ENCODE measurements around the gene TMEM248. TPM values are rescaled to one million over a fixed set of nuclear protein-coding genes. Genes with fewer than 3 reads are reported as not detected.

Gene TMEM248
- total RNA-seq, 1 experiment from 2014 or later: 61.1 TPM

DNA sequence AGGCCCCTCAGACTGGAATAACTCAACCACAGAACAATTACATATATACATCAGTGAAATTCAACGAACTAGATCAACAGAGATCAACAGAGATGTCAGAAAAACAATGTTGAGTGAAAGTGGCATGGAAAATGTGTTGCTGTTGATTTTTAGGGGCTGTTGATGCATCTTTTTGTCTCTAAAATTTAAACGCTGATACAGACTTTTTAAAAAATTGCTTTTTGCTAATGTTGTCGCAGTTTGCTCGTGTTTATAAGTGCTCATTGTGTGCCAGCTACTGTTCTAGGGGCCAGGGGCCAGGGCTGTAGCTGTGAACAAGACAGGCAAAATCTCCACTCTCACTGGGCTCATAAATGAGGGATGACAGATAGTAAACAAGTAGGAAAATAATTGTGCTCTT lies 18.3 kb downstream of the TMEM248 start:
- BruUV-seq (replicated peaks): no TSS peak
- CTCF ChIA-PET: no interaction called here

DNA sequence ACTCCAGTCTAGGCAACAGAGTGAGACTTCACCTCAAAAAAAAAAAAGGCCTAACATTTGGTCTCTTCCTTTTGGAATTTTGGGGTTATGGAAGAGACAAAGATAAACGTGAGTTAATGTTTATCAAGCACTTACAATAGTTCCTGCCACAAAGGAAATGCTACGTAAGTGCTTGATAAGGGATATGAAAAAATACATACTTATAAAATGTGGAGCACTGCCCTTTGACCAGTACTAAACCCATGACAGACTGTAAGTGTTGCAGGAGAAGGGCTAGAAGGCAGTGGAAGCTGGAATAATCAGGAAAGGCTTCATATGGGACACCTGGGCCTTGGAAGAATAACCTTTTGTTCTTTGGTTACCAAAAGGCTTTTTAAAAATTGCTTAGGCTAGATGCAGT lies 25.5 kb downstream of the TMEM248 start:
- H3K79me2 ChIP-seq (ENCODE audit: low read length): no peaks in the 10 kb centered on the region
- no peaks in the 10 kb centered on the region for H3F3A ChIP-seq (ENCODE audit: low read length, unreplicated experiment)
- intact Hi-C loops (cut with micrococcal nuclease): no loop called here
- H3K4me3 ChIP-seq (ENCODE audit: low read length): no peak overlapping the region
- H3K27ac ChIP-seq (ENCODE audit: low read length): no peak overlapping the region
- ChIA-PET POLR2A (ENCODE audit: unreplicated experiment) (no interaction called here), CTCF (no interaction called here)
- H2AFZ ChIP-seq (ENCODE audit: low read length): no peak overlapping the region
- H3K36me3 ChIP-seq (ENCODE audit: low read depth, low read length): peaks cover 26% of the 10 kb centered on the region
- TF ChIP-seq EZH2 (IDR thresholded peaks at IDR 0.05; ENCODE audit: low read length, unreplicated experiment) (no peak), EZH2phosphoT487 (IDR thresholded peaks at IDR 0.05; ENCODE audit: borderline replicate concordance, low read length) (no peak)
- TF ChIP-seq, protein P1, sequence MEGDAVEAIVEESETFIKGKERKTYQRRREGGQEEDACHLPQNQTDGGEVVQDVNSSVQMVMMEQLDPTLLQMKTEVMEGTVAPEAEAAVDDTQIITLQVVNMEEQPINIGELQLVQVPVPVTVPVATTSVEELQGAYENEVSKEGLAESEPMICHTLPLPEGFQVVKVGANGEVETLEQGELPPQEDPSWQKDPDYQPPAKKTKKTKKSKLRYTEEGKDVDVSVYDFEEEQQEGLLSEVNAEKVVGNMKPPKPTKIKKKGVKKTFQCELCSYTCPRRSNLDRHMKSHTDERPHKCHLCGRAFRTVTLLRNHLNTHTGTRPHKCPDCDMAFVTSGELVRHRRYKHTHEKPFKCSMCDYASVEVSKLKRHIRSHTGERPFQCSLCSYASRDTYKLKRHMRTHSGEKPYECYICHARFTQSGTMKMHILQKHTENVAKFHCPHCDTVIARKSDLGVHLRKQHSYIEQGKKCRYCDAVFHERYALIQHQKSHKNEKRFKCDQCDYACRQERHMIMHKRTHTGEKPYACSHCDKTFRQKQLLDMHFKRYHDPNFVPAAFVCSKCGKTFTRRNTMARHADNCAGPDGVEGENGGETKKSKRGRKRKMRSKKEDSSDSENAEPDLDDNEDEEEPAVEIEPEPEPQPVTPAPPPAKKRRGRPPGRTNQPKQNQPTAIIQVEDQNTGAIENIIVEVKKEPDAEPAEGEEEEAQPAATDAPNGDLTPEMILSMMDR (conservative IDR thresholded peaks at IDR 0.05; ENCODE audit: low read depth, low read length): no peak
- no peaks in the 10 kb centered on the region for H3K9me3 ChIP-seq (ENCODE audit: low read length)
- DNase-seq (no peak), ATAC-seq (no peak)
- H3K4me1 ChIP-seq (ENCODE audit: insufficient read depth, low read length): 0 out of 2 replicates have a peak, but pooled peaks cover 4% of the 10 kb centered on the region
- H4K20me1 ChIP-seq (ENCODE audit: low read length): no peaks in the 10 kb centered on the region
- no peaks in the 10 kb centered on the region for H3K27me3 ChIP-seq (ENCODE audit: low read length)
- H3K9ac ChIP-seq (ENCODE audit: low read length): no peak overlapping the region
- H3K4me2 ChIP-seq (ENCODE audit: low read length): no peak overlapping the region
- H3K9me2 ChIP-seq (replicated peaks; ENCODE audit: low read length): no peaks in the 10 kb centered on the region
- no TSS peak for BruUV-seq (replicated peaks)

More for the DNA sequence above, 18.3 kb downstream of the TMEM248 start:
- no peak overlapping the region for H3K4me3 ChIP-seq (ENCODE audit: low read length)
- H3K27me3 ChIP-seq (ENCODE audit: low read length): no peaks in the 10 kb centered on the region
- no peak overlapping the region for H3K4me2 ChIP-seq (ENCODE audit: low read length)
- no peak overlapping the region for H2AFZ ChIP-seq (ENCODE audit: low read length)
- no peak for TF ChIP-seq EZH2 (IDR thresholded peaks at IDR 0.05; ENCODE audit: low read length, unreplicated experiment)
- no peak for TF ChIP-seq EZH2phosphoT487 (IDR thresholded peaks at IDR 0.05; ENCODE audit: borderline replicate concordance, low read length)
- TF ChIP-seq, protein P1 (conservative IDR thresholded peaks at IDR 0.05; ENCODE audit: low read depth, low read length): no peak
- H3K9me3 ChIP-seq (ENCODE audit: low read length): no peaks in the 10 kb centered on the region
- no peak overlapping the region for H3K27ac ChIP-seq (ENCODE audit: low read length)
- peaks cover 65% of the 10 kb centered on the region for H3K79me2 ChIP-seq (ENCODE audit: low read length)
- ATAC-seq: no peak
- H3K9ac ChIP-seq (ENCODE audit: low read length): no peak overlapping the region
- H3F3A ChIP-seq (ENCODE audit: low read length, unreplicated experiment): no peaks in the 10 kb centered on the region
- DNase-seq: no peak
- H3K36me3 ChIP-seq (ENCODE audit: low read depth, low read length): peaks cover 13% of the 10 kb centered on the region; the same call in 1 of the 2 replicates
- POLR2A ChIA-PET (ENCODE audit: unreplicated experiment): no interaction called here
- no peaks in the 10 kb centered on the region for H3K4me1 ChIP-seq (ENCODE audit: insufficient read depth, low read length)
- intact Hi-C loops (cut with micrococcal nuclease): no loop called here
- H3K9me2 ChIP-seq (replicated peaks; ENCODE audit: low read length): no peaks in the 10 kb centered on the region
- no peaks in the 10 kb centered on the region for H4K20me1 ChIP-seq (ENCODE audit: low read length)

DNA sequence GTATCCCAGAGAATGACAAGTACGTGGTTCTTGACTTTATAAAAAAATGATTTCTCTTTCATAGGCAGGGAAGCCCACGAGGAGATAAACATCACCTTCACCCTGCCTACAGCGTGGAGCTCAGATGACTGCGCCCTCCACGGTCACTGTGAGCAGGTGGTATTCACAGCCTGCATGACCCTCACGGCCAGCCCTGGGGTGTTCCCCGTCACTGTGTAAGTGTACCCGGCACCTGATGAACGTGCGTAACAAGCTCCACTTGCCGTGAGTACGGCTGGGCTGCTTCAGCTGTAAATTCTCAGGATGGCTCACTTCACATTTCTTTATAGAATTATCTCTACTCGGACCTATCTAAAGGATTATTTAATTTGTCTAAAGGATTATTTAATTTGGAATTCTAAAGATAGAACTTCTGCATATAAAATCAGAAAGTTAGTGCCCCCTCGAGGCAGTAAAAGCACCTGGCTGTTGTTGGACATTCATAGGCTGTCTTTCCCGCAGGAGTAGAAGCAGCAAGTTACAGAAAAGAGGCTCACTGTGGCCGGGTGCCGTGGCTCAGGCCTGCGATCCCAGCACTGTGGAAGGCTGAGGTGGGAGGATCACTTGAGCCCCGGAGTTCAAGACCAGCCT lies 27.6 kb downstream of the TMEM248 start:
- H3K27ac ChIP-seq (ENCODE audit: low read length): no peak overlapping the region
- no peak overlapping the region for H3K4me2 ChIP-seq (ENCODE audit: low read length)
- H3K4me3 ChIP-seq (ENCODE audit: low read length): no peak overlapping the region
- BruUV-seq (replicated peaks): no TSS peak
- POLR2A ChIA-PET (ENCODE audit: unreplicated experiment): interaction anchor here (0.6 kb wide), 1 partner anchor 37 kb away, joined by 3 read pairs; no protein-coding TSS in a partner anchor
- H3K9me3 ChIP-seq (ENCODE audit: low read length): no peaks in the 10 kb centered on the region
- no peak for ATAC-seq
- no peak overlapping the region for H2AFZ ChIP-seq (ENCODE audit: low read length)
- H3K9me2 ChIP-seq (replicated peaks; ENCODE audit: low read length): no peaks in the 10 kb centered on the region
- CTCF ChIA-PET: no interaction called here
- intact Hi-C loops (cut with micrococcal nuclease): no loop called here
- H3K27me3 ChIP-seq (ENCODE audit: low read length): no peaks in the 10 kb centered on the region
- no peaks in the 10 kb centered on the region for H3F3A ChIP-seq (ENCODE audit: low read length, unreplicated experiment)
- peaks cover 18% of the 10 kb centered on the region for H3K4me1 ChIP-seq (ENCODE audit: insufficient read depth, low read length)
- no peak for DNase-seq
- peaks cover 27% of the 10 kb centered on the region for H3K36me3 ChIP-seq (ENCODE audit: low read depth, low read length)
- TF ChIP-seq, protein P1 (conservative IDR thresholded peaks at IDR 0.05; ENCODE audit: low read depth, low read length): no peak
- TF ChIP-seq EZH2phosphoT487 (IDR thresholded peaks at IDR 0.05; ENCODE audit: borderline replicate concordance, low read length): no peak
- H3K79me2 ChIP-seq (ENCODE audit: low read length): no peaks in the 10 kb centered on the region
- no peak overlapping the region for H3K9ac ChIP-seq (ENCODE audit: low read length)
- H4K20me1 ChIP-seq (ENCODE audit: low read length): no peaks in the 10 kb centered on the region
